HG03196 (cell line): ENCODE data around the gene ADAD2.

ENCODE experiments used
- ATAC-seq: cut with Tn5 transposase; IDR thresholded peaks from one replicate; pipeline ENCODE4 v1.9.1; 2021; ENCODE audit not compliant: unreplicated experiment

ADAD2 gene

DNA sequence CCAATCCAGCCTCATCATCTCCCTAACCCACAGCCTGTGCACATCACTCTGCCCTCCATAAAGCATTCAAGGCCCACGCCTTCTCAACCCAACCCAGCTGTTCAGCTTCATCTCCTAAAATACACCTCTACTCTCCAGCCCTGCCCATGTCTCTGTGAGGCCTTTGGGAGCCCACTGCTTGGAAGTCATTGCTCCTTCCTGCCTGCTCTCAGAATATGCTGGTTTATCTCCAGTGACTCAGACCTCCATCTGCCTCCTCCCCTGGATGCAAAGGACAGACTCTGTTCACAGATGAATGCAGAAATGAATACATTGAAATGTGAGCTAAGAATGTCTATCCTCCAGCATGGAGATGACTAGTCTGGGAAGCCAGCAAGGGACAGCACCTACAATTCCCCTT is 29.9 kb downstream of the ADAD2 start:
- no peak for ATAC-seq

GRCh38 chr16:84223456-84223855 is 32.5 kb downstream of the ADAD2 start:
- ATAC-seq: no peak

DNA sequence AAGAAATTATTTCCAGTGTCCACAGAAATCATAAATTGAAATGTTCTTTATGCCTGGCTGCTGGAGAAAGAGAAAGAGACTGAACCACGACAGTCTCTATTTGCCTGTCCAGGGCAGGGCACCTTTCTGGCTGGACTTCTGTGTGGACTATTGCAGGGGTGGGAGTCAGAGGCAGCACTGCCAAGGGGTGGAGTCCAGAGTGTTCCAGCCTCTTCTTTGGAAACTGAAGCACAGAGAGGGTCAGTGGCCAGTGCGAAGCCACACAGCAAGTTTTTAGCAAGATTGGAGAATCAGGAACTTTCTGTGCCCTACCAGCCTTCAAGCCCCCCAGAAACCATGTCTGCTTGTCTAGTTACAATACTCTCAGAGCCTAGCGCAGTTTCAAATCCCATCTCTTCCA is 33.6 kb downstream of the ADAD2 start:
- ATAC-seq: no peak

DNA sequence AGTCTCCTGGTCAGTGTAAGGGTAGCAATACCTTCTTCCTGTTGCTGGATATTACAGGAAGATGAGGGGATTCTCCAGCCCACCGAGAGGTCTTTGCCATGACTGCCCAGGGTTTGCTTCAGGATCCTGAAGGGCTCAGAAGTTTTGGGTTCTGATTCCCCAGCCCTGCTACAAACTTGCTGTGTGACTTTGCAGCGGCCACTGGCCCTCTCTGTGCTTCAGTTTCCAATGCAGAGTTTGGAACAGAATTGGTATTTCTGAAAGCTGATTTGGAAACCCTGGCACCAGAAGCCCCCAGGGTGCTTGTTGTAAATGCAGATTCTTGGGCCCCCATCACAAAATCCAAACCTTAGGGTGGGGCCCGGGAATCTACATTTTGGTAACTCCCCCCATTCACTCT is 34.2 kb downstream of the ADAD2 start:
- no peak for ATAC-seq

- ATAC-seq: no peak
Measured at GRCh38 chr16:84225571-84225970, 34.6 kb downstream of the ADAD2 start.

DNA sequence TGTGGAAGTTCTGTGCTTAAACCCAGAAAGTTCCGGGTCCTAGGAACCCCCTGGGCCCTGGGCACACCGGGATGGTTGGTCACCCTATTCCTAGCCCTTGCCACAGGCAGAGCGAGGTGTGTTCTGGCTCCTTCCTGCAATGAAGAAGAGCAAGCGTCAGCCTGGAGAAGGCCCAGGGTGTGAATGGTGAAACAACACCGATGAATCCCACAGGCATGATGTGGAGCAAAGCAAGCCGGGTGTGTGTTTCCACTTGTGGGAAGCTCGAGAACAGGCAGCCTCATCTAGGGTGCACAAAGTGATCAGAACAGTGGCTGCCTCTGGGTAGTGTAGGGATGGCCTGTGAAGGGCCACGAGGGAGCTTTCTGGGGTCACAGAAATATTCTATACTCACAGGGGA is 35.1 kb downstream of the ADAD2 start:
- no peak for ATAC-seq

- no peak for ATAC-seq
Measured at GRCh38 chr16:84227548-84227947, 36.6 kb downstream of the ADAD2 start.

DNA sequence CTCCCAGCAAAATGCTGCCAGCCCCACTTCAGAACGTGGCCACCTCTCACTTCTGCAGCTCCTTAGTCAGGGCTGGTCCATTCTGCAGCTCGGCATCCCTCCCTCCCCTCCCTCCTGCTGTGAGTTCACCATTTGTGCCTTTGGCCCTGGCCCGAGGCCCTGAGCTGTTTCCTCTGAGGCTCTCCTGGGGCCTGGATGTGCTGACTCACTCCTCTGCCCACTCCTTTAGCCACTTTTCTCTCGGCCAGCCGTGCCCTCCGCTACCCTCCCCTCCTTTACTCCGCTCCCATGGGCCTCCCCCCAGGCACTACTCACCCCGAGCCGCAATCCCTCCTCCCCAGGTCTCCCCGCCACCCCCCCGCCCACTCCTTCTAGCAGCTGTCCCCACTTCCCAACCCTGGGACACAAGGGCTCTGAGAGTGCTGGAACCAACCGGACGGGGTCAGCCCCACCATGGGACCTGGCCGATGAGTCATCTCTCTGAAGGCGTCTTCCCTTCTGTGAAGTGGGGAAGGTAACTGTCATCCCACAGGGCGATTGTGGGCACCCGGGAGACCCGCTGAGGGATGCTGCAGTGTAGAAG is 37.4 kb downstream of the ADAD2 start:
- ATAC-seq: no peak

DNA sequence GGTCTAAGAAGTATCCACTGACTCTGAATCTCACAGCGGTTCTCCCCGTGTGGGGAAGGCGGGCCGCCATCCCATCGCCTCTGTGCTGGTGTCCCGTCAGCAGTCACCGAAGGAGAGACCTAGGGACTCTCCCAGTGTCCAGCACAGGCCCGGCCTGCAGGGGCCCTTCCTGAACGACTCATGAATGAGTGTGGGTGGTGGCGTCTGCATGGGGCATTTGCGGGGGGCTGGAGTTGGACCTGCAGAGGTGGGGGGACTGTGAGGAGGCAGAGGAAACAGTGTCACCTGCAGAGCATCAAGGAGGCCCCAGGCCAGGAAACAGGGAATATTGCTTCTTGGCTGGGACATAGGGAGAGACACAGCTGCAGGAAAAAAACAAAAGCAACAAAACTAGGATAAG is 38.5 kb downstream of the ADAD2 start:
- ATAC-seq: no peak

GRCh38 chr16:84232060-84232459 is 41.1 kb downstream of the ADAD2 start:
- ATAC-seq: no peak

GRCh38 chr16:84232969-84233368 is 42.0 kb downstream of the ADAD2 start:
- ATAC-seq: no peak

GRCh38 chr16:84233748-84234147 is 42.8 kb downstream of the ADAD2 start:
- no peak for ATAC-seq

GRCh38 chr16:84234321-84235241 is 43.6 kb downstream of the ADAD2 start:
- ATAC-seq: no peak

GRCh38 chr16:84236671-84237070 is 45.7 kb downstream of the ADAD2 start:
- ATAC-seq: no peak

DNA sequence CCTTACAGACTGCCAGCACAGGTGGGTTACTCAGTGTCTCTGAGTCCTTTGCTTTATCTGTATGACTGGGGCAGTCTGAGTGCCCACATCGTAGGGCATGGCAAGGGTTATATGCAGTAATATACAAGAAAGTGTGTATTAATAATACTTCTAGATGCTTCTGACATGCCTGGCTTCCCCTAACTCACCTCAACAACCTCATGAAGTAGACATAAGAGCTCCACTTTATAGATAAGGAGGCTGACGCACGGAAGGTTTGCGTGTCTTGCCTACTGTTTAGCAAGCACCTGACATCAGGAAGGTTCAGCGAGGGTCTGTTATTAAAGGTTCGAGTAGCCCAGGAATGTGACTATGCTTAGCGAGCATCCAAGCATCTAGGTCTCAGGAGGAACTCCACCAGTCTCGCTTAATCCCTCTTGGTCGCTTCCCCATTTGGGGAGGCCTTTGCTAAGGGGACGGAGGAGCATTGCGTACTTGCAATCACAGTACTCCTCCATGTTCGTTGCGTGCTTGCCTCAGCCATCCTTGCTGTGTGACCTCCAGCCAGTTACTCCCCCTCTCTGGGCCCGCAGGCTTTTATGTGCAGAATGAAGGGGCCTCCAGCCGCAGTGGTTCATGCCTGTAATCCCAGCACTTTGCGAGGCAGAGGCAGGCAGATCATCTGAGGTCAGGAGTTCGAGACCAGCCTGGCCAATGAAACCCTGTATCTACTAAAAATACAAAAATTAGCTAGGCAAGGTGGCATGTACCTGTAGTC is 47.2 kb downstream of the ADAD2 start:
- ATAC-seq: no peak

- ATAC-seq: no peak
Measured at GRCh38 chr16:84239141-84239769, 48.3 kb downstream of the ADAD2 start.

- no peak for ATAC-seq
Measured at GRCh38 chr16:84239909-84240308, 49.0 kb downstream of the ADAD2 start, which contains the start of gene KCNG4. Gene KCNG4 (minus strand): TSS chr16:84240012. CDS start chr16:84237485, 2,527 bp downstream.

GRCh38 chr16:84240455-84240854 is 49.5 kb downstream of the ADAD2 start:
- no peak for ATAC-seq

DNA sequence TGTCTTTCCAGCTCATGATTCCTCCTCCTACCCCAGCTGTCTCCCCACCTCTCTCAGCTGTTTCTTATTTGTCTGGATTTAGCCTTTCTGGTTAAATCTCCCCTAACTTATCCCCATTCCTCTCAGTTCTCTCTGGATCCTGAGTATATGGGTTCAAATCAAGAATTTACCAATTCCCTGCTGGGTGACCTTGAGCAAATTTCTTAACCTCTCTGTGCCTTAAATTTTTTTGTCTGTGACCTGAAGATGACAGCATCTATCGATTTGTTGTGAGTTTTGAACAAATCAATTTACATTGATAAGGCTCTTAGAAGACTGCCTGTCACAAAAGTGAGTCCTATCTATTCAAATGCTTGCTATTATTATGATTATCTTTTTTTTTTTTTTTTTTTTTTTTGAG is 50.8 kb downstream of the ADAD2 start:
- no peak for ATAC-seq

DNA sequence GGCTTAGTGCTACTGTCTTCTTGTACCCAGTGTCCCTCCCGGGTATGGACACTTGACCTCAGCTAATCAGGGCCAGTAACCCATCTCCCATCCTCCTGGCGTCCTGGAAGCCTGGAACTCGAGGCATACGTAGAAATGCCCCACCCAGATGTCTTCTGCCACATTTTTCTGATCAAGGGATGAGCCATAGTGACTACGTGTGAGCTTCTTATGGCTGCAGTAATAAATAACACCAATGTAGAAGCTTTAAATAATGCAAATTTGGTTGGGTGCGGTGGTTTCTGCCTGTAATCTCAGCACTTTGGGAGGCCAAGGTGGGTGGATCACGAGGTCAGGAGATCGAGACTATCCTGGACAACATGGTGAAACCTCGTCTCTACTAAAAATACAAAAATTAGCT is 51.9 kb downstream of the ADAD2 start:
- ATAC-seq: no peak

GRCh38 chr16:84243732-84244131 is 52.8 kb downstream of the ADAD2 start:
- ATAC-seq: no peak
